Raji (cell line): ENCODE measurements around the gene RALGPS1.

ENCODE experiments used
- POLR2A ChIP-seq: IDR thresholded peaks from 2 replicates; pipeline ENCODE4 v1.6.1; 2011; ENCODE audit warnings: low read depth, low read length, control low read depth; ENCODE audit not compliant: insufficient read depth

The RALGPS1 gene

DNA sequence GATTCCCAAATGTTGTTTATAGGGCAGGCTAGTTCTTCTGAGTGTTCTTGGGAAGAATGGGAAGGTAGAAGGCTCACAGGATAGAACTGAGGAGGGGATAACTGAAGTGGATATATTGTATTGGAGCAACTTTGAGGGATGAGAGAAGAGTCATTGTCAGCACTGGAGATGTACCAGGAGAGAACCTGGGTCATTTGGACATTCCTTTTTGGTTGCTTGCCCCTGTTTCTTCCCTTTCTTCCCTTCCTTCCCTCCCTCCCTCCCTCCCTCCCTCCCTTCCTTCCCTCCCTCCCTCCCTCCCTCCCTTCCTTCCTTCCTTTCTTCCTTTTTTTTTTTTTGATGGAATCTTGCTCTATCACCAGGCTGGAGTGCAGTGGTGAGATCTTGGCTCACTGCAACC, 45.3 kb downstream of the RALGPS1 start:
- no peak for TF ChIP-seq POLR2A

DNA sequence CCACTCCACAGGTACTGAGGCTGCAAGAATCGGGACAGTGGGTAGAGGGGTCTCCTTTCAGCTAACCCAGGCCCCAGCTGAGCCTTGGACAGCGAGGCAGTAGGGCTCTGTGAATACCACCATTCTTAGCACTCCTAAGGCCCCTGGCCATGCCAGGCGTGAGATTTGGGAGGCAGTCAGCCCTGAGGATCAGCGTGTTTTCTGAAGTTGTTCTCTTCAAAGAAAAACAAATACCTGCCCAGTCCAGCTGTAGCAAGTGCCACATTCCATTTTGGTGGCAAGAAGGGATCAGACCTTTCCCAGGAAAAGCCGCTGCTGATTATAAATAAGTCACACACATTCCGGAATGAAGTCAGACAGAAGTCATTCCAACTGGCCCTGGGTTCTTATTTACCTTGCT, 47.8 kb downstream of the RALGPS1 start:
- no peak for TF ChIP-seq POLR2A

DNA sequence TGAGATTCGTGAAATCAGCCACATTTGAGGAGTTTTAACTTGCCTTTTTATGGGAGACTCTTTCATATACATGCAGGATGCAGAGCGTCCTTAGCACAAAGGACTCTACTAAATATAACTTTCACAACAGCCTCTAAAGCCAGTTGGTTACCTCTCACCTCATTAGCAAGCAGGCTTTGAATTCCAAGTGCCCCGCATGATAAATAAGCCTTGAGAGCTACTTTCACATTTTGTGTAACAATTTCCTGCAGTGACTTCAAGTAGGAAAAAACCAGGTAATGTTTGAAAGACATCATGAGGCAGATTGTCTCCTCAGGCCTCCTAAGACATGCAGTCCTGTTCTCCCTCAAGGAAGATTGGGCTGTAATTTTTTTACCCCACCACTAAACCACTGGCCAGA, 50.5 kb downstream of the RALGPS1 start:
- no peak for TF ChIP-seq POLR2A

DNA sequence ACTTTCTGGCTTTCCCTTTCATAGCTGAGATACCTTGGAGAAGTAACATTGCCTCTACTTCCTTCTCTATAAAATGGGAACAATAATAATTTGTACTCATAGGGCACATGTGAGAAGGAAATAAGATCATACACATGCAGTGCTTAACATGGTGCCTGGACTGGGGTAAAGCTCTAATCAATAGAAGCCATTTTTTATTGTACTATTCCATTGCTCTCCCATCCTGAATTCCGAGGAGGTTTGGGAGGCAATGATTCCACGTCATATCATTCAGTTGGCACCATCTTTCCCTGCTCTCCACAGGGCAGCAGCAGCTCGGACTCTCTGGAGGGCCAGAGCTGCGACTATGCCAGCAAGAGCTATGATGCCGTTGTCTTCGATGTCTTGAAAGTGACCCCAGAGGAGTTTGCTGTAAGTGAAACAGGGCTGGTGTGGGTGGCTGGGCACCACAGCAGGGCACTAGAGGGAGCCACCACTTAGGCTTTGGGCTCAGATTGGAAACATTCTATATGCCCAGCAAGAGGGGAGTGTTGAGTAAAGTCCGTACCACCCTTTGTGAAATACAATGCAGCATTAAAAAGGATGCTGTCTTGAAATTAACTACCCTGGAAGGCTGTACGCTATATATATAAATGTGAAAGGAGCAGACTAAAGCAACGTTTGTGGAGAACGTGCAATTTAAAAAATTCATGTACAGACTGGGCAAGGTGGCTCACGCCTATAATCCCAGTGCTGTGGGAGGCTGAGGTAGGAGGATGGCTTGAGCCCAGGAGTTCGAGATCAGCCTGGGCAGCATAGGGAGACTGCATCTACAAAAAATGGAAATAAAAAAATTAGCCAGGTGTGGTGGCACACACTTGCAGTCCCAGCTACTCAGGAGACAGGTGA, 51.2 kb downstream of the RALGPS1 start:
- no peak for TF ChIP-seq POLR2A

- TF ChIP-seq POLR2A, result no peak
These were observed 56.7 kb downstream of the RALGPS1 start for GRCh38 chr9:126971261-126971660.

GRCh38 chr9:126973651-126974529, 59.3 kb downstream of the RALGPS1 start:
- TF ChIP-seq POLR2A, result no peak

DNA sequence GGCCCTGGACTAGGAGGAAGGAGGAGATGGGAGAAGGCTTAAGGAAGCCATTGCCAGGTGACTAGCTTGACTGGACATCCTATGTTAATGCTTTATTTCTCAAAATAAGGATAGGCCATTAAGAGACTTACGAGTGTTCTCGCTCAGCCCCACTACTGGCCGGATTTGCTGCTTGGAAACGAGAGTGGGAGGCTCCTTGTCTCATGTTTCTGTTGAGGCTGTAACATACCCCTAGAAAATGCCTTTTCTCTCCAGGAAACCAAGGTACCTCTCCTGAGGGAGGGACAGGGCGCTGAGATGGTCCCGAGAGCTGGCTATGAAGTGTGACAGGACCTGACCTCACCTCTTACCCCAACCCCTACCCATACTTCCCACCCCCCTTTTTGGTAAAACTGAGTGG, 60.0 kb downstream of the RALGPS1 start:
- TF ChIP-seq POLR2A, result no peak

- TF ChIP-seq POLR2A, result no peak
These were observed 61.0 kb downstream of the RALGPS1 start for GRCh38 chr9:126975327-126976220.

DNA sequence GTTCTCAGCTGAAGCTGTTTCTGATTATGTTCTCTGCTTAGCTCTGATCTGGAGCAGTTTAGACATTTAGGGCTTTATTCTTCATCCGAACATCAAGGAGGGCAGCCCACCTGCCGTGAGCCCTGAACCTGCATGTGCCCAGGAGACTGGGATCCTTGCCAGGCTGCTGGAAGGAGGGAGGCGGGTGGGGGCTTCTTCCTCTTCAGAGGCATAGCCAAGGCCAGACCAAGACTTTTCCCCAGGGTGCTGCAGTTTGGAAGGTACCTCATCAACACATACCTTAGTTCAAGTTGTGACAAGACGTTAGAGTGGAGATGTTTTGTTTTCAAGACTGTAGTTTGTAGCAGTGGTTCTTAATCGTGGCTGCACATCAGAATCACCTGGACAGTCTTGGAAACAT, 64.9 kb downstream of the RALGPS1 start:
- no peak for TF ChIP-seq POLR2A

DNA sequence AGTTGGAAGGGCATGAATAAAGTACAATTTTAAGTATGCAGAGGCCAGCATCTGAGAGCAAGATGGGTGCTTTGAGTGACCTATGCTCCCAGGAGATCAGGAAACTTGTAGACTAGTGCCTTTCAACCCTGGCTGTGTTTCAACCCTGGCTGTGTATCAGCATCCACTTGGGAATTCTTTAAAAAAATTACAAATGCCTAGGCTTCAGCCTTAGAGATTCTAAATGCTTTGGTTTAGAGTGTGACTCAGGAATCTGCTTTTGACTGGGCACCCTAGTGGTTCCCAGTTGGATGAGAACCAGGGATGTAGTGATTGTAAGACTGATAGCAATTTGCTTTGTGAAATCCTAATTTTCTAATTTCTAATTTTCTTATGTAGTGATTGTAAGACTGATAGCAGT, 65.6 kb downstream of the RALGPS1 start:
- TF ChIP-seq POLR2A, result no peak

DNA sequence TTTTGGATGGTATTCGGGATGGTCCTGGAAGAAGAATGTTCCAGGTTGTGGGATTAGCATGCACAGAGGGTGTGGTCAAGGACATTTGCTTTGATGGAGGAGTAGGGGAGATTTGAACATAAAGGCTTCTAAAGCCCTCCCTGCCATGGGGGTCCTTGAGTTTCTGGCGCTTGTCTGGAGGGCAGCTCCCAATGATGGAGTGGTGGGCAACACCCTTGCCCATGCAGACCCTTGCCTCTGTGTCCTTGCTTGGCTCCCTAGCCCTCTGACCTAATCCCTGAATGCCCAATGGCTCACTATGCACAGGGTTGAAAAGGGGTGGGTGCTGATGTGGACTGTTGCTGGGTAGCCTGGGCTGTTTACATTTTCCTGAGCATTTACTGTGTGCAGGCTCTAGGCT, 66.6 kb downstream of the RALGPS1 start:
- no peak for TF ChIP-seq POLR2A

DNA sequence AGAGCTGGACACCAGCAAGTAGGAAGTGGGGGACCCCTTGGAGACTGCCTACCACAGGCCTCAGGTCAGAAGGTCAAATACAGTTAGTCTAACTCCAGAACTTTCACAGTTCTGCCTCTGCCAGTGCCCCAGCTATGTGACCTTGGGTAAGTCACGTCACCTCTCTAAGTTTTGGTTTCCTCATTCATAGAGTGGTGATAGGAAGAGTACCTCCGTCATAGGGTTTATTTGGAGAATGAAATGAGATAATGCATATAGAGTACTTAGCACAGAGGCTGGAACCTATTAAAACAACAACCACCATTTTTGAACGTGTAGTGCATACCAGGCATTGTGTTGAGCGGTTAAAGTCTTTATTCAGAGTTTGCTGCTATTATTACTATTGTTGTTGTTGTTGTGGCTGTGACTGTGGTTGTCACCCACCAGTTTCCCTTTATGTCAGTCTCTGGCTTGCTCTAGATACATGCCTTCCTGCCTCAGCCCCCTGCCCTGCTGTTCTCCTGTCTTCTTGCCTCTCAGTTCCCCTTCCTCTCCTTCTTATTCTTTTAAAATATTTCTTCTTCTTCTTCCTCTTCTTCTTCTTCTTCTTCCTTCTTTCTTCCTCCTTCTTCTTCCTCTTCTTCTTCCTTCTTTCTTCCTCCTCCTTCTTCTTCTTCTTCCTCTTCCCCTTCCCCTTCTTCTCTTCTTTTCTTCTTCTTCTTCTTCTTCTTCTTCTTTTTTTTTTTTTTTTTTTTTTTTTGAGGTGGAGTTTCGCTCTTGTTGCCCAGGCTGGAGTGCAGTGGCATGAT, 67.8 kb downstream of the RALGPS1 start:
- no peak for TF ChIP-seq POLR2A

DNA sequence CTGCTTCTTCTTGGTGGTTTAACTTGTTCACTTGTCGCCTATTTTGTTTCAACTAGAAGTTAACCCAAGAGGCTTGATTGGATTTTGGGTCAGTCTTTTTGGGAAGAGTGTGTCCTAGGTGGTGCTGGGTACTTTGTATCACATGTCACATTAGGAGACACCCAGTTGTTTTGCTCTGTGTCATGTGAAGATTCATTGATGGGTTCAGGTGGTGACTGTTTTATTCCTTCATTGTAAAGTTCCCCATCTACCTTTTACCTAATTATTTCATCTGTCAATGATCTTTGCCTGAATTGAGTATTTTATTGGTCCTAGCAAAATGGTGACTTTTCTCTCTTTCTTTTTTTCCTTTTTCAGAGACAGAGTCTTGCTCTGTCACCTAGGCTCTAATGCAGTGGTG, 69.2 kb downstream of the RALGPS1 start:
- no peak for TF ChIP-seq POLR2A

DNA sequence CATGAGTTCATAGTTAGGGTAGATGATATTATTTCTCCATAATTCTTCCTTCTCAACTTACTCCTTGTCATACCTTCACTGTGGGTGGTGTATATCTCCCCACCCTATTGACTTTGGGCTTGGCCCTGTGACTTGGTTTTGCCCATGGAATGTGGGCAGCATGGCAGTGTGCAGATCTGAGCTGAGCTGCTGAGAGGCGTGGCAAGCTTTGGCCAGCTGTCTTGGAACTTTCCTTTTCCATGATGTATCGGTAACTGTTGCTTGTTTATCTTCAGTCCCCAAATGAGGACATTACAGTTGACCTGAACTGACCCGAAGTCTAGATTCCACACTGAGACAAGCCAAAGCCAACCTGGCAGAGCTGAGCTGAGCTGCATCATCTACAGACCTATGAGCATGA, 70.4 kb downstream of the RALGPS1 start:
- TF ChIP-seq POLR2A, result no peak

GRCh38 chr9:126985870-126986498, 71.4 kb downstream of the RALGPS1 start:
- no peak for TF ChIP-seq POLR2A
